ENCODE data around the gene WNT9B. TPM values are rescaled to one million over a fixed set of nuclear protein-coding genes. Genes with fewer than 3 reads are reported as not detected.

The WNT9B gene
- total RNA-seq, 1 experiment from 2014 or later, result not detected

GRCh38 chr17:46911311-46911710, 59.9 kb downstream of the WNT9B start:
- Histone ChIP-seq H3K27ac (ENCODE audit: low read length) (no peak overlapping the region), H3K9me3 (ENCODE audit: control insufficient read depth, insufficient read depth, low read depth, low read length) (no peaks in the 10 kb centered on the region), H3K4me1 (ENCODE audit: control insufficient read depth, insufficient read depth, low read length) (no peaks in the 10 kb centered on the region), H3K27me3 (ENCODE audit: control insufficient read depth, insufficient read depth, low read length) (no peaks in the 10 kb centered on the region), H3K4me3 (ENCODE audit: low read depth in 2 of 2, low read length in 2 of 2) (no peak overlapping the region), H3K36me3 (ENCODE audit: control insufficient read depth, insufficient read depth, low read length) (no peaks in the 10 kb centered on the region)
- BruUV-seq (replicated peaks), result no TSS peak
- no peak for TF ChIP-seq SIN3A (IDR thresholded peaks at IDR 0.05; ENCODE audit: borderline replicate concordance, insufficient read depth, low read depth, low read length)
- TF ChIP-seq, protein P1, sequence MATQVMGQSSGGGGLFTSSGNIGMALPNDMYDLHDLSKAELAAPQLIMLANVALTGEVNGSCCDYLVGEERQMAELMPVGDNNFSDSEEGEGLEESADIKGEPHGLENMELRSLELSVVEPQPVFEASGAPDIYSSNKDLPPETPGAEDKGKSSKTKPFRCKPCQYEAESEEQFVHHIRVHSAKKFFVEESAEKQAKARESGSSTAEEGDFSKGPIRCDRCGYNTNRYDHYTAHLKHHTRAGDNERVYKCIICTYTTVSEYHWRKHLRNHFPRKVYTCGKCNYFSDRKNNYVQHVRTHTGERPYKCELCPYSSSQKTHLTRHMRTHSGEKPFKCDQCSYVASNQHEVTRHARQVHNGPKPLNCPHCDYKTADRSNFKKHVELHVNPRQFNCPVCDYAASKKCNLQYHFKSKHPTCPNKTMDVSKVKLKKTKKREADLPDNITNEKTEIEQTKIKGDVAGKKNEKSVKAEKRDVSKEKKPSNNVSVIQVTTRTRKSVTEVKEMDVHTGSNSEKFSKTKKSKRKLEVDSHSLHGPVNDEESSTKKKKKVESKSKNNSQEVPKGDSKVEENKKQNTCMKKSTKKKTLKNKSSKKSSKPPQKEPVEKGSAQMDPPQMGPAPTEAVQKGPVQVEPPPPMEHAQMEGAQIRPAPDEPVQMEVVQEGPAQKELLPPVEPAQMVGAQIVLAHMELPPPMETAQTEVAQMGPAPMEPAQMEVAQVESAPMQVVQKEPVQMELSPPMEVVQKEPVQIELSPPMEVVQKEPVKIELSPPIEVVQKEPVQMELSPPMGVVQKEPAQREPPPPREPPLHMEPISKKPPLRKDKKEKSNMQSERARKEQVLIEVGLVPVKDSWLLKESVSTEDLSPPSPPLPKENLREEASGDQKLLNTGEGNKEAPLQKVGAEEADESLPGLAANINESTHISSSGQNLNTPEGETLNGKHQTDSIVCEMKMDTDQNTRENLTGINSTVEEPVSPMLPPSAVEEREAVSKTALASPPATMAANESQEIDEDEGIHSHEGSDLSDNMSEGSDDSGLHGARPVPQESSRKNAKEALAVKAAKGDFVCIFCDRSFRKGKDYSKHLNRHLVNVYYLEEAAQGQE (IDR thresholded peaks at IDR 0.05; ENCODE audit: insufficient read depth in 1 of 2, low read depth in 2 of 2, low read length in 1 of 2), result no peak
- TF ChIP-seq TCF7L2 (IDR thresholded peaks at IDR 0.05; ENCODE audit: low read depth, low read length), result no peak
- no peak for TF ChIP-seq CTCF (IDR thresholded peaks at IDR 0.05)
- TF ChIP-seq POLR2AphosphoS5 (IDR thresholded peaks at IDR 0.05; ENCODE audit: low read depth, low read length), result no peak
- in situ Hi-C loops (cut with HindIII; ENCODE audit: low pct_unique_long_range_greater_than_20kb, low sequenced_read_pairs) (no loop called here), intact Hi-C loops (cut with micrococcal nuclease; ENCODE audit: unreplicated experiment) (no loop called here)
- ATAC-seq, result no peak
- ChIA-PET POLR2A (no interaction called here), CTCF (no interaction called here)
- DNase-seq (ENCODE audit: low read depth, low spot score), result no peak

DNA sequence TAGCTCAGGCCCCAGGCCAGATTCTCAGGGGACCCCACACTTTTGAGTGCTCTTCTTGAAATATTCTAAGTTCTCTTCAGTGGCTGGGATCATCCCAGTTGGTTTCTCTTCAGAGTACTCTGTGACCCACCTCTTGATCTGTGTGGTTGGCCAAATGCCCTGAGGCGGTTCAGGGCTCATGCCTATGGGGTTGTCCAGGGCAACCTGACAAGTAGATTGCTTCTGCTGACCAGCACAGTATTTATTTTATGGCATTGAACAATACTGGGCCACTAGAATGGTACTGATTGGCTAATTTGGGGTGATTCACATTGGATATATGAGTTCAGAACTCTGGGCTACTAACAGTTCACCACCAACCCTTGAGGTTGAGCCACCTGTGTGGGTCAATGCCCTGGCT, 64.2 kb downstream of the WNT9B start:
- no peaks in the 10 kb centered on the region for H3K9me3 ChIP-seq (ENCODE audit: control insufficient read depth, insufficient read depth, low read depth, low read length)
- no peak overlapping the region for H3K4me3 ChIP-seq (ENCODE audit: low read depth in 2 of 2, low read length in 2 of 2)
- H3K27ac ChIP-seq (ENCODE audit: low read length), result no peak overlapping the region
- no TSS peak for BruUV-seq (replicated peaks)
- H3K4me1 ChIP-seq (ENCODE audit: control insufficient read depth, insufficient read depth, low read length), result no peaks in the 10 kb centered on the region
- no peaks in the 10 kb centered on the region for H3K36me3 ChIP-seq (ENCODE audit: control insufficient read depth, insufficient read depth, low read length)
- intact Hi-C loops (cut with micrococcal nuclease; ENCODE audit: unreplicated experiment), result no loop called here
- ChIA-PET POLR2A (no interaction called here), CTCF (no interaction called here)
- in situ Hi-C loops (cut with HindIII; ENCODE audit: low pct_unique_long_range_greater_than_20kb, low sequenced_read_pairs), result no loop called here
- ATAC-seq (no peak), DNase-seq (ENCODE audit: low read depth, low spot score) (no peak)
- no peaks in the 10 kb centered on the region for H3K27me3 ChIP-seq (ENCODE audit: control insufficient read depth, insufficient read depth, low read length)
- TF ChIP-seq SIN3A (IDR thresholded peaks at IDR 0.05; ENCODE audit: borderline replicate concordance, insufficient read depth, low read depth, low read length), result no peak
- no peak for TF ChIP-seq TCF7L2 (IDR thresholded peaks at IDR 0.05; ENCODE audit: low read depth, low read length)
- no peak for TF ChIP-seq CTCF (IDR thresholded peaks at IDR 0.05)
- TF ChIP-seq, protein P1 (IDR thresholded peaks at IDR 0.05; ENCODE audit: insufficient read depth in 1 of 2, low read depth in 2 of 2, low read length in 1 of 2), result no peak
- TF ChIP-seq POLR2AphosphoS5 (IDR thresholded peaks at IDR 0.05; ENCODE audit: low read depth, low read length), result no peak

All from Panc1 (cell line).